CD14-positive monocyte (primary cell): ENCODE measurements around the gene NACAD. TPM values are rescaled to one million over a fixed set of nuclear protein-coding genes. Genes with fewer than 3 reads are reported as not detected.

Experiments used
- DNase-seq, 3 donors: peaks; one replicate each; pipeline ENCODE4 v3.0.0-alpha.2; 2011 to 2022
- H2AFZ ChIP-seq: 2 replicates; pipeline ENCODE4 v1.6.0; 2012; ENCODE audit warnings: mild to moderate bottlenecking, low read depth, low read length, inconsistent platforms; ENCODE audit not compliant: insufficient read depth, poor library complexity, severe bottlenecking
- H3K27ac ChIP-seq, 2 donors: 1 replicate in 1 of 2; 2 replicates in 1 of 2; pipeline ENCODE4 v1.5.1; 2012 to 2013; ENCODE audit warnings: low read length in 2 of 2, control low read depth in 1 of 2, inconsistent platforms in 1 of 2, low read depth in 1 of 2, mild to moderate bottlenecking in 1 of 2
- H3K27me3 ChIP-seq, 2 donors: one replicate each; pipeline versions ENCODE4 v1.6.0 to v1.6.1; 2011 to 2013; ENCODE audit warnings: low read length in 2 of 2; ENCODE audit not compliant: control insufficient read depth in 2 of 2, insufficient read depth in 2 of 2
- H3K36me3 ChIP-seq, 2 donors: replicated peaks in 1 of 2; 1 replicate in 1 of 2; 2 replicates in 1 of 2; pipeline versions ENCODE4 v1.5.1 to v1.6.1; 2012 to 2013; ENCODE audit warnings: low read length in 2 of 2, control low read depth in 1 of 2, inconsistent platforms in 1 of 2, mild to moderate bottlenecking in 1 of 2; ENCODE audit not compliant: insufficient read depth in 2 of 2, control insufficient read depth in 1 of 2
- H3K4me1 ChIP-seq, 2 donors: 1 replicate in 1 of 2; 2 replicates in 1 of 2; pipeline versions ENCODE4 v1.5.1 to v1.6.1; 2012 to 2013; ENCODE audit warnings: low read length in 2 of 2, control low read depth in 1 of 2, inconsistent platforms in 1 of 2, mild to moderate bottlenecking in 1 of 2, moderate library complexity in 1 of 2; ENCODE audit not compliant: insufficient read depth in 2 of 2, control insufficient read depth in 1 of 2
- H3K4me2 ChIP-seq: replicated peaks from 2 replicates; pipeline ENCODE3; 2012; ENCODE audit warnings: low read length, moderate library complexity, mild to moderate bottlenecking; ENCODE audit not compliant: poor library complexity, severe bottlenecking; ENCODE audit errors: extremely low read depth
- H3K4me3 ChIP-seq, 3 experiments: fragments of 200-600 bp in 1 of 3; sonication (generic) in 1 of 3; replicated peaks in 1 of 3; 1 replicate in 2 of 3; 2 replicates in 1 of 3; pipeline ENCODE4 v1.5.1; 2011 to 2013; ENCODE audit warnings: low read length in 3 of 3, mild to moderate bottlenecking in 3 of 3, control low read depth in 2 of 3, low read depth in 2 of 3, inconsistent platforms in 1 of 3, moderate library complexity in 1 of 3
- H3K79me2 ChIP-seq: 2 replicates; pipeline ENCODE4 v1.6.0; 2012; ENCODE audit warnings: mild to moderate bottlenecking, control low read depth, inconsistent platforms, low read length, moderate library complexity; ENCODE audit not compliant: insufficient read depth
- H3K9ac ChIP-seq: 2 replicates; pipeline ENCODE4 v1.6.0; 2017; ENCODE audit warnings: low read length, mild to moderate bottlenecking; ENCODE audit not compliant: insufficient read depth, poor library complexity, severe bottlenecking
- H3K9me3 ChIP-seq, 2 donors: replicated peaks in 1 of 2; 1 replicate in 1 of 2; 2 replicates in 1 of 2; pipeline versions ENCODE4 v1.5.1 to v1.6.1; 2012 to 2013; ENCODE audit warnings: low read length in 2 of 2, control low read depth in 1 of 2; ENCODE audit not compliant: control insufficient read depth in 1 of 2, insufficient read depth in 1 of 2
- H4K20me1 ChIP-seq: 2 replicates; pipeline ENCODE4 v1.6.0; 2012; ENCODE audit warnings: mild to moderate bottlenecking, low read length, control low read depth, moderate library complexity; ENCODE audit not compliant: insufficient read depth
- H3K27ac Mint-ChIP-seq, 7 donors: one replicate each; pipeline ENCODE4 v1.8.0; 2020; ENCODE audit warnings: mild to moderate bottlenecking in 7 of 7, mixed read lengths in 7 of 7, moderate library complexity in 6 of 7, inconsistent platforms in 2 of 7
- H3K27me3 Mint-ChIP-seq, 3 donors: one replicate each; pipeline ENCODE4 v1.8.0; 2021 to 2022; ENCODE audit warnings: low read depth in 3 of 3, mild to moderate bottlenecking in 3 of 3, mixed read lengths in 3 of 3, moderate library complexity in 3 of 3, inconsistent platforms in 1 of 3
- H3K36me3 Mint-ChIP-seq, 2 donors: one replicate each; pipeline ENCODE4 v1.8.0; 2020; ENCODE audit warnings: mixed read lengths in 2 of 2, inconsistent platforms in 1 of 2, mild to moderate bottlenecking in 1 of 2
- H3K4me1 Mint-ChIP-seq: one replicate; pipeline ENCODE4 v1.8.0; 2020; ENCODE audit warnings: mild to moderate bottlenecking, mixed read lengths
- H3K4me3 Mint-ChIP-seq, 2 donors: one replicate each; pipeline ENCODE4 v1.8.0; 2020; ENCODE audit warnings: mild to moderate bottlenecking in 2 of 2, mixed read lengths in 2 of 2, moderate library complexity in 1 of 2
- H3K9me3 Mint-ChIP-seq, 7 donors: one replicate each; pipeline ENCODE4 v1.8.0; 2020 to 2022; ENCODE audit warnings: mixed read lengths in 7 of 7, mild to moderate bottlenecking in 6 of 7, moderate library complexity in 6 of 7, inconsistent platforms in 2 of 7
- WGBS: methylation state at CpG from one replicate; pipeline ENCODE4 v1.1.5; 2013; ENCODE audit warnings: missing lambda C conversion rate; ENCODE audit not compliant: insufficient coverage; 5-methylcytosine and 5-hydroxymethylcytosine counted together
- intact Hi-C, 2 donors: fragments of 100-400 bp; cut with micrococcal nuclease; formaldehyde crosslinking; loops; one replicate each; pipeline versions ENCODE4 v1.15.0 to v1.15.1; 2023
- polyA plus RNA-seq, 3 donors: library from polyadenylated mRNA; depleted of rRNA in 1 of 3; unstranded in 2 of 3; stranded (reverse) in 1 of 3; fragments of 300-500 nt in 2 of 3; fragments of >200 nt in 1 of 3; fragmentation: Illumina TruSeq in 2 of 3; gene quantifications; 1 replicate in 2 of 3; 2 replicates in 1 of 3; pipeline ENCODE4 v1.2.3, GENCODE V29; 2012 to 2021
- TF ChIP-seq, protein P1 (sequence below): fragments of 200-600 bp; IDR thresholded peaks from one replicate; pipeline ENCODE4 v1.8.0; 2022; ENCODE audit warnings: antibody characterized with exemption, mild to moderate bottlenecking

Gene NACAD
- polyA plus RNA-seq, 3 donors = 0.04 TPM; not detected in 2

DNA sequence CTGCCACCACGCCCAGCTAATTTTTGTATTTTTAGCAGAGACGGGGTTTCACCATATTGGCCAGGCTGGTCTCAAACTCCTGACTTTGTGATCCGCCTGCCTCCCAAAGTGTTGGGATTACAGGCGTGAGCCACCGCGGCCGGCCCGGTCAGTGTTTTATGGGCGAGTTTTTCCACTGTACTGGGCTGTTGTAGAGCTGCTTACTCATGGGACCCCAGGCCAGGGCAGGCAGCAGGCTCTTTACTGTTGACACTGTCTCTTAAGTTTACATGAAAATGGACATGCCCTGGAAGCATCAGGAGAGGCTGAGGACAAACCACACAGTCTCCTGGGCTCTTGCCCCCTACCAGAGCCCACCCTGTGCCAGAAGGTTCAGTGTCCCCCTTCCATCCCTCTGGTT is 11.2 kb downstream of the NACAD start:
- no peak for DNase-seq
- Histone ChIP-seq H3K9ac (no peak overlapping the region), H3K4me1 (no peaks in the 10 kb centered on the region), H3K4me2 (no peak overlapping the region), H3K4me3 (no peak overlapping the region), H2AFZ (no peak overlapping the region), H3K79me2 (no peaks in the 10 kb centered on the region), H3K27ac (no peak overlapping the region), H3K36me3 (peaks cover 46 to 54% of the 10 kb centered on the region in 2 donors), H4K20me1 (peaks cover 59% of the 10 kb centered on the region), H3K27me3 (no peaks in the 10 kb centered on the region), H3K9me3 (no peaks in the 10 kb centered on the region)
- Mint-ChIP-seq H3K27ac (peak overlapping the region in 1 of 7 donors; percentile 64), H3K4me1 (no peaks in the 10 kb centered on the region), H3K36me3 (peaks cover 45 to 52% of the 10 kb centered on the region in 2 donors), H3K9me3 (no peaks in the 10 kb centered on the region), H3K4me3 (no peak overlapping the region), H3K27me3 (peaks cover 1 to 2% (median 2%) of the 10 kb centered on the region in 3 donors)
- intact Hi-C loops = no loop called here
- TF ChIP-seq, protein P1, sequence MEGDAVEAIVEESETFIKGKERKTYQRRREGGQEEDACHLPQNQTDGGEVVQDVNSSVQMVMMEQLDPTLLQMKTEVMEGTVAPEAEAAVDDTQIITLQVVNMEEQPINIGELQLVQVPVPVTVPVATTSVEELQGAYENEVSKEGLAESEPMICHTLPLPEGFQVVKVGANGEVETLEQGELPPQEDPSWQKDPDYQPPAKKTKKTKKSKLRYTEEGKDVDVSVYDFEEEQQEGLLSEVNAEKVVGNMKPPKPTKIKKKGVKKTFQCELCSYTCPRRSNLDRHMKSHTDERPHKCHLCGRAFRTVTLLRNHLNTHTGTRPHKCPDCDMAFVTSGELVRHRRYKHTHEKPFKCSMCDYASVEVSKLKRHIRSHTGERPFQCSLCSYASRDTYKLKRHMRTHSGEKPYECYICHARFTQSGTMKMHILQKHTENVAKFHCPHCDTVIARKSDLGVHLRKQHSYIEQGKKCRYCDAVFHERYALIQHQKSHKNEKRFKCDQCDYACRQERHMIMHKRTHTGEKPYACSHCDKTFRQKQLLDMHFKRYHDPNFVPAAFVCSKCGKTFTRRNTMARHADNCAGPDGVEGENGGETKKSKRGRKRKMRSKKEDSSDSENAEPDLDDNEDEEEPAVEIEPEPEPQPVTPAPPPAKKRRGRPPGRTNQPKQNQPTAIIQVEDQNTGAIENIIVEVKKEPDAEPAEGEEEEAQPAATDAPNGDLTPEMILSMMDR = no peak
- 91% methylated on average over 8 of the region's 9 CpGs for WGBS

DNA sequence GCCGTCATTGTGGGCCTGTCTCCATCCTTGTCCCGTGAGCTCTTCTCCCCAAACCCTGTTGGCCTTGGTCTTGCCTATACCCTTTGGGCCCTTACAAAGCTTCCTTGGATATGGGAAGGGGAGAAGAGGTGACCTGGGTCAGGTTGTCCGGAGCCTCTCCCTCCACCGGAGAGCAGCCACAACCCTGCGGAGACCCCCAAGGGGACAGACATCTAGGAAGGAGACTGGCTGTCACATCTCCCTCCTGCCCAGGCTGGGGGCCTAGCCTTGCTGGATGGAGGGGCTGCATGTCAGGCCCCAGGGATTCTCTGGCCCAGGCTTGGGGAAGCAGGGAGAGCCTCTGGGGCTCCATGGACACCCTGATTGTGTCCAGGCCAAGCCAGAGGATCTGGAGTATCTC is 11.8 kb downstream of the NACAD start:
- H3K4me1 Mint-ChIP-seq = peaks cover 5% of the 10 kb centered on the region
- H3K9ac ChIP-seq = no peak overlapping the region
- H3K9me3 ChIP-seq = no peaks in the 10 kb centered on the region
- WGBS = 100% methylated on average over 4 of the region's 5 CpGs
- H3K27me3 Mint-ChIP-seq = peaks cover 0 to 2% (median 2%) of the 10 kb centered on the region in 3 donors
- no peak overlapping the region for H3K27ac ChIP-seq
- no peak overlapping the region for H3K4me3 Mint-ChIP-seq
- DNase-seq = no peak
- intact Hi-C loops = no loop called here
- H3K9me3 Mint-ChIP-seq = no peaks in the 10 kb centered on the region
- no peak overlapping the region for H3K4me3 ChIP-seq
- peaks cover under 1 to 6% of the 10 kb centered on the region in 2 donors for H3K4me1 ChIP-seq
- H3K27ac Mint-ChIP-seq = peak overlapping the region in 1 of 7 donors; percentile 60
- peaks cover 52 to 61% of the 10 kb centered on the region in 2 donors for H3K36me3 ChIP-seq
- no peaks in the 10 kb centered on the region for H3K79me2 ChIP-seq
- peaks cover 66% of the 10 kb centered on the region for H4K20me1 ChIP-seq
- no peak overlapping the region for H3K4me2 ChIP-seq
- TF ChIP-seq, protein P1 = no peak
- no peaks in the 10 kb centered on the region for H3K27me3 ChIP-seq
- no peak overlapping the region for H2AFZ ChIP-seq
- peaks cover 52 to 58% of the 10 kb centered on the region in 2 donors for H3K36me3 Mint-ChIP-seq
